OCI-LY3 (cell line): Measurements from ENCODE around the gene CGB5.
A peak's percentile ranks its signal among the peaks of the same experiment; 100 is the strongest.
"Not testable (repeated sequence)": the region's sequence is repeated elsewhere in the genome, so short reads cannot be mapped to it uniquely, and the experiment has no call there.

Source experiments
- H2AFZ ChIP-seq: fragments of 200-600, 300-600 bp; shearing (Covaris generic); 2 replicates; pipeline ENCODE4 v1.6.0; 2014; ENCODE audit warnings: antibody characterized with exemption, low read depth, low read length
- H3K27ac ChIP-seq: fragments of 200-600, 300-600 bp; sonication (generic); 2 replicates; pipeline ENCODE4 v1.5.1; 2014; ENCODE audit warnings: mild to moderate bottlenecking, low read length, moderate library complexity, mixed read lengths
- H3K27me3 ChIP-seq: fragments of 200-600, 300-600 bp; sonication (generic); 2 replicates; pipeline ENCODE4 v1.6.1; 2014; ENCODE audit warnings: low read depth, low read length, mixed read lengths
- H3K36me3 ChIP-seq: fragments of 200-600, 300-600 bp; sonication (generic); replicated peaks from 2 replicates; pipeline ENCODE3; 2014; ENCODE audit warnings: low read depth, low read length, mixed read lengths
- H3K4me1 ChIP-seq: fragments of 300-600, 200-600 bp; sonication (generic); 2 replicates; pipeline ENCODE4 v1.6.1; 2014; ENCODE audit warnings: low read length, mixed read lengths
- H3K4me2 ChIP-seq: fragments of 200-600, 300-600 bp; sonication (generic); 2 replicates; pipeline ENCODE4 v1.6.1; 2014; ENCODE audit warnings: low read length, mixed read lengths
- H3K4me3 ChIP-seq: fragments of 300-600, 200-600 bp; sonication (generic); 2 replicates; pipeline ENCODE4 v1.5.1; 2014; ENCODE audit warnings: antibody characterized with exemption, mild to moderate bottlenecking, low read length, moderate library complexity
- H3K79me2 ChIP-seq: fragments of 300-600, 200-600 bp; shearing (Covaris generic); 2 replicates; pipeline ENCODE4 v1.6.1; 2014; ENCODE audit warnings: mild to moderate bottlenecking, low read length, mixed read lengths
- H3K9ac ChIP-seq: fragments of 300-600, 200-600 bp; shearing (Covaris generic); 2 replicates; pipeline ENCODE4 v1.6.0; 2014; ENCODE audit warnings: mild to moderate bottlenecking, low read length, moderate library complexity
- H3K9me3 ChIP-seq: fragments of 200-600, 300-600 bp; shearing (Covaris generic); 2 replicates; pipeline ENCODE4 v1.6.1; 2014; ENCODE audit warnings: low read length, mixed read lengths; ENCODE audit not compliant: insufficient read depth
- H4K20me1 ChIP-seq: fragments of 200-600, 300-600 bp; sonication (generic); 2 replicates; pipeline ENCODE4 v1.6.1; 2016; ENCODE audit warnings: low read length, mixed read lengths; ENCODE audit not compliant: insufficient read depth
- EZH2phosphoT487 ChIP-seq: fragments of 200-600 bp; shearing (Covaris generic); IDR thresholded peaks from 2 replicates; pipeline ENCODE4 v1.6.1; 2018; ENCODE audit warnings: antibody characterized with exemption, mixed run types, low read depth
- TF ChIP-seq, protein P1 (sequence below): fragments of 200-600, 300-600 bp; sonication (generic); IDR thresholded peaks from 2 replicates; pipeline ENCODE4 v1.5.1; 2014; ENCODE audit warnings: antibody characterized with exemption, low read length, low read depth

Gene CGB5

GRCh38 chr19:49070416-49070815 lies 26.8 kb downstream of the CGB5 start:
- no peaks in the 10 kb centered on the region for H3K79me2 ChIP-seq
- H3K9ac ChIP-seq: no peak overlapping the region
- TF ChIP-seq, protein P1, sequence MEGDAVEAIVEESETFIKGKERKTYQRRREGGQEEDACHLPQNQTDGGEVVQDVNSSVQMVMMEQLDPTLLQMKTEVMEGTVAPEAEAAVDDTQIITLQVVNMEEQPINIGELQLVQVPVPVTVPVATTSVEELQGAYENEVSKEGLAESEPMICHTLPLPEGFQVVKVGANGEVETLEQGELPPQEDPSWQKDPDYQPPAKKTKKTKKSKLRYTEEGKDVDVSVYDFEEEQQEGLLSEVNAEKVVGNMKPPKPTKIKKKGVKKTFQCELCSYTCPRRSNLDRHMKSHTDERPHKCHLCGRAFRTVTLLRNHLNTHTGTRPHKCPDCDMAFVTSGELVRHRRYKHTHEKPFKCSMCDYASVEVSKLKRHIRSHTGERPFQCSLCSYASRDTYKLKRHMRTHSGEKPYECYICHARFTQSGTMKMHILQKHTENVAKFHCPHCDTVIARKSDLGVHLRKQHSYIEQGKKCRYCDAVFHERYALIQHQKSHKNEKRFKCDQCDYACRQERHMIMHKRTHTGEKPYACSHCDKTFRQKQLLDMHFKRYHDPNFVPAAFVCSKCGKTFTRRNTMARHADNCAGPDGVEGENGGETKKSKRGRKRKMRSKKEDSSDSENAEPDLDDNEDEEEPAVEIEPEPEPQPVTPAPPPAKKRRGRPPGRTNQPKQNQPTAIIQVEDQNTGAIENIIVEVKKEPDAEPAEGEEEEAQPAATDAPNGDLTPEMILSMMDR: no peak
- H3K4me2 ChIP-seq: no peak overlapping the region
- no peak overlapping the region for H3K4me3 ChIP-seq
- no peaks in the 10 kb centered on the region for H3K36me3 ChIP-seq
- H3K4me1 ChIP-seq: no peaks in the 10 kb centered on the region
- H4K20me1 ChIP-seq: no peaks in the 10 kb centered on the region
- no peak overlapping the region for H2AFZ ChIP-seq
- H3K9me3 ChIP-seq: no peaks in the 10 kb centered on the region
- no peak overlapping the region for H3K27ac ChIP-seq
- peaks cover 17% of the 10 kb centered on the region for H3K27me3 ChIP-seq

- no peak overlapping the region for H3K4me2 ChIP-seq
- no peaks in the 10 kb centered on the region for H3K36me3 ChIP-seq
- H3K9me3 ChIP-seq: no peaks in the 10 kb centered on the region
- no peaks in the 10 kb centered on the region for H3K4me1 ChIP-seq
- no peaks in the 10 kb centered on the region for H4K20me1 ChIP-seq
- no peak overlapping the region for H3K27ac ChIP-seq
- H3K27me3 ChIP-seq: peaks cover 2% of the 10 kb centered on the region; the same call in 1 of the 2 replicates
- no peaks in the 10 kb centered on the region for H3K79me2 ChIP-seq
- no peak overlapping the region for H3K9ac ChIP-seq
- H2AFZ ChIP-seq: no peak overlapping the region
- TF ChIP-seq, protein P1: no peak
- TF ChIP-seq EZH2phosphoT487: no peak
- H3K4me3 ChIP-seq: no peak overlapping the region
Measured at GRCh38 chr19:49071860-49072547, 28.4 kb downstream of the CGB5 start.

DNA sequence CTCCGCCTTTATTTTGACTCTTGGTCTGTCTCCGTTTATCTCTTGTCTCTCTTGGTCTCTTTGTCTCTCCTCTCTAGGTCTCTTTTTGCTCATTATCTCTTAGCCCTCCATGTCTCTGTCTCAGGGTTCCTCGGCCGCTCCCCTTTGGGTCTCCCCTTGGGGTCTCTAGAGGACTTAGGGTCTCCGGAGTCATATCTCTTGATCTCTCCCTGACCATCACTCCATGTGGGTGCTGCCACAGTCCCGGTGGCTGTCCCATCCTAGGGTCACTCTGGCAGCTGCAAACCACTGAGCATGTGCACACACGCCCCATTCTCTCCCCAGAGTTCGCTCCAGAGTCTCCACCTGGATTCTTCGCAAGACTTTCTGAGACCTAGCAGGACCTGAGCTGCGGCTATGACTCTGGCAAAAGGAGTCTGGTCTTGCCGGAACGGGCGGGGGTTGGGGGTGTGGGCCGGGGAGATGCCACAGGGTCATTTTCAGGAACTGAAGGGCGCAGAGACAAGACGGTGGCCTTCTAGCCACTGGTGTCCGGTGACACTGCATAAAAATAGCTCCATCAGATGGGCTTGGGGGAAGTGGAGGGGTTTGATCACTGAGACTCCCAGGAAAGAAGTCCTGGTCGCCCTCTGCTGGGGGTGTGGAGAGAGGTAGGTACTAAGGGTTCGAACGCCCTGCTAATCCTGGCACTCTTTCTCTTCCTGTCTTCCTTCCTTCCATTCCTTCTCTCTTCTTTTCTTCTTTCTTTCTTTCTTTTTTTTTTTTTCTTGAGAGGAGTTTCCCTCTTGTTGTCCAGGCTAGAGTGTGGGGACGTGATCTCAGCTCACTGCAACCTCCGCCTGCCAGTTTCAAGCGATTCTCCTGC lies 30.1 kb downstream of the CGB5 start:
- Histone ChIP-seq H3K4me2 (no peak overlapping the region), H2AFZ (no peak overlapping the region), H3K79me2 (no peaks in the 10 kb centered on the region), H3K27me3 (no peaks in the 10 kb centered on the region), H3K9me3 (no peaks in the 10 kb centered on the region), H3K9ac (no peak overlapping the region), H3K27ac (no peak overlapping the region), H3K36me3 (no peaks in the 10 kb centered on the region), H3K4me1 (no peaks in the 10 kb centered on the region), H4K20me1 (no peaks in the 10 kb centered on the region), H3K4me3 (no peak overlapping the region)
- no peak for TF ChIP-seq EZH2phosphoT487
- TF ChIP-seq, protein P1: peak; percentile 26; the same call in 1 of the 2 replicates

- not testable (repeated sequence) for H3K9me3 ChIP-seq, H3K4me2 ChIP-seq, H3K9ac ChIP-seq, H4K20me1 ChIP-seq, H3K4me1 ChIP-seq, H3K4me3 ChIP-seq, H3K79me2 ChIP-seq, H3K27ac ChIP-seq, H3K36me3 ChIP-seq, H3K27me3 ChIP-seq
- peak overlapping the region; percentile 69; the same call in 1 of the 2 replicates for H2AFZ ChIP-seq
- TF ChIP-seq, protein P1: peak; percentile 42
Measured at GRCh38 chr19:49074869-49075268, 31.2 kb downstream of the CGB5 start.
